Astrocyte (in vitro differentiated cells and primary cell): ENCODE data around the gene SMARCC2. TPM values are rescaled to one million over a fixed set of nuclear protein-coding genes. Genes with fewer than 3 reads are reported as not detected.

ENCODE experiments used
- DNase-seq: peaks from one replicate; pipeline ENCODE4 v3.0.0-alpha.2; 2010; ENCODE audit warnings: low read depth
- FAIRE-seq: peaks from 2 replicates; lab custom pipeline; 2011; peaks lifted over from hg19 to GRCh38; lab: Jason Lieb, UNC
- H2AFZ ChIP-seq: 2 replicates; pipeline ENCODE4 v1.6.0; 2012; ENCODE audit warnings: low read depth, low read length, inconsistent platforms
- H3K27ac ChIP-seq: 2 replicates; pipeline ENCODE4 v1.5.1; 2011; ENCODE audit warnings: low read depth, low read length, inconsistent platforms
- H3K27me3 ChIP-seq: 2 replicates; pipeline ENCODE4 v1.6.0; 2011; ENCODE audit warnings: low read length, inconsistent platforms; ENCODE audit not compliant: insufficient read depth
- H3K36me3 ChIP-seq: 2 replicates; pipeline ENCODE4 v1.5.1; 2011; ENCODE audit warnings: low read length, inconsistent platforms; ENCODE audit not compliant: insufficient read depth
- H3K4me1 ChIP-seq: 2 replicates; pipeline ENCODE4 v1.5.1; 2011; ENCODE audit warnings: low read length, inconsistent platforms; ENCODE audit not compliant: insufficient read depth
- H3K4me2 ChIP-seq: 2 replicates; pipeline ENCODE4 v1.6.0; 2012; ENCODE audit warnings: low read length, inconsistent platforms
- H3K4me3 ChIP-seq: 2 replicates; pipeline ENCODE4 v1.5.1; 2011; ENCODE audit warnings: low read depth, mild to moderate bottlenecking, low read length, inconsistent platforms; ENCODE audit not compliant: insufficient read depth
- H3K79me2 ChIP-seq: 2 replicates; pipeline ENCODE4 v1.6.0; 2012; ENCODE audit warnings: mild to moderate bottlenecking, low read length, inconsistent platforms; ENCODE audit not compliant: insufficient read depth
- H3K9ac ChIP-seq: 2 replicates; pipeline ENCODE4 v1.6.0; 2012; ENCODE audit warnings: mild to moderate bottlenecking, low read length, inconsistent platforms
- H3K9me3 ChIP-seq: 2 replicates; pipeline ENCODE4 v1.5.1; 2012; ENCODE audit warnings: low read depth, mild to moderate bottlenecking, low read length, inconsistent platforms; ENCODE audit not compliant: insufficient read depth
- H4K20me1 ChIP-seq: 2 replicates; pipeline ENCODE4 v1.6.0; 2012; ENCODE audit warnings: low read length, inconsistent platforms; ENCODE audit not compliant: insufficient read depth
- H3K27ac Mint-ChIP-seq: one replicate; pipeline ENCODE4 v1.8.0; 2021; ENCODE audit warnings: mild to moderate bottlenecking, mixed read lengths; ENCODE audit not compliant: unreplicated experiment
- H3K27me3 Mint-ChIP-seq: one replicate; pipeline ENCODE4 v1.8.0; 2021; ENCODE audit warnings: low read depth, mixed read lengths; ENCODE audit not compliant: unreplicated experiment
- H3K36me3 Mint-ChIP-seq: one replicate; pipeline ENCODE4 v1.8.0; 2021; ENCODE audit warnings: low read depth, mixed read lengths; ENCODE audit not compliant: unreplicated experiment
- H3K4me1 Mint-ChIP-seq: one replicate; pipeline ENCODE4 v1.8.0; 2021; ENCODE audit warnings: low read depth, mixed read lengths; ENCODE audit not compliant: unreplicated experiment
- H3K4me3 Mint-ChIP-seq: one replicate; pipeline ENCODE4 v1.8.0; 2021; ENCODE audit warnings: mild to moderate bottlenecking, moderate library complexity, mixed read lengths; ENCODE audit not compliant: unreplicated experiment
- H3K9me3 Mint-ChIP-seq: one replicate; pipeline ENCODE4 v1.8.0; 2021; ENCODE audit warnings: mild to moderate bottlenecking, mixed read lengths; ENCODE audit not compliant: unreplicated experiment
- CTCF ChIP-seq: IDR thresholded peaks from 2 replicates; pipeline ENCODE4 v1.5.1; 2011; ENCODE audit warnings: low read depth, mild to moderate bottlenecking, inconsistent platforms, low read length, moderate library complexity; ENCODE audit not compliant: insufficient read depth
- EZH2 ChIP-seq: IDR thresholded peaks from 2 replicates; pipeline ENCODE4 v1.6.1; 2012; ENCODE audit warnings: mild to moderate bottlenecking, low read length, inconsistent platforms; ENCODE audit not compliant: insufficient read depth
- total RNA-seq: library from RNA; stranded (reverse); gene quantifications from 2 replicates; pipeline ENCODE4 v1.2.1, GENCODE V29; 2021

Gene SMARCC2
- total RNA-seq, 1 donor from 2014 or later, result 57.6 TPM

- peak; percentile 78 for DNase-seq
- Histone ChIP-seq H2AFZ (peak within 1 kb of the TSS; percentile 82), H3K79me2 (peaks cover 20% of the 10 kb centered on the region), H3K9me3 (no peaks in the 10 kb centered on the region), H3K4me2 (peak within 1 kb of the TSS; percentile 96), H4K20me1 (no peaks in the 10 kb centered on the region), H3K4me1 (peaks cover 29% of the 10 kb centered on the region), H3K4me3 (peak within 1 kb of the TSS; percentile 87), H3K27me3 (no peaks in the 10 kb centered on the region), H3K36me3 (peaks cover 3% of the 10 kb centered on the region), H3K27ac (peak within 1 kb of the TSS; percentile 68), H3K9ac (peak within 1 kb of the TSS; percentile 95)
- no peak for FAIRE-seq
- no peaks in the 10 kb centered on the region for H3K27me3 Mint-ChIP-seq
- H3K36me3 Mint-ChIP-seq, result peaks cover 13% of the 10 kb centered on the region
- TF ChIP-seq EZH2 (no peak), CTCF (no peak)
- H3K9me3 Mint-ChIP-seq, result no peaks in the 10 kb centered on the region
- peak within 1 kb of the TSS; percentile 90 for H3K4me3 Mint-ChIP-seq
- peak within 1 kb of the TSS; percentile 92 for H3K27ac Mint-ChIP-seq
- peaks cover 6% of the 10 kb centered on the region for H3K4me1 Mint-ChIP-seq
Observed at GRCh38 chr12:56152132-56152755, 37.0 kb downstream of the SMARCC2 start, which contains the start of gene MYL6B. Gene MYL6B, plus strand, starts transcription at chr12:56152587. Its CDS starts 1,332 bp downstream, at chr12:56153919.

GRCh38 chr12:56151672-56152131, 37.6 kb downstream of the SMARCC2 start:
- Histone ChIP-seq H2AFZ (peak overlapping the region; percentile 72), H3K9ac (peak overlapping the region; percentile 95), H4K20me1 (no peaks in the 10 kb centered on the region), H3K79me2 (peaks cover 20% of the 10 kb centered on the region), H3K9me3 (no peaks in the 10 kb centered on the region), H3K27ac (peak overlapping the region; percentile 68), H3K4me1 (peaks cover 24% of the 10 kb centered on the region), H3K27me3 (no peaks in the 10 kb centered on the region), H3K4me2 (peak overlapping the region; percentile 96), H3K36me3 (peaks cover 3% of the 10 kb centered on the region), H3K4me3 (peak overlapping the region; percentile 87)
- H3K9me3 Mint-ChIP-seq, result no peaks in the 10 kb centered on the region
- no peak for DNase-seq
- FAIRE-seq, result no peak
- H3K4me1 Mint-ChIP-seq, result peaks cover 7% of the 10 kb centered on the region
- peak overlapping the region; percentile 90 for H3K4me3 Mint-ChIP-seq
- peak overlapping the region; percentile 92 for H3K27ac Mint-ChIP-seq
- peaks cover 12% of the 10 kb centered on the region for H3K36me3 Mint-ChIP-seq
- no peak for TF ChIP-seq EZH2
- TF ChIP-seq CTCF, result peak; percentile 27
- H3K27me3 Mint-ChIP-seq, result no peaks in the 10 kb centered on the region

GRCh38 chr12:56150563-56150962, 38.7 kb downstream of the SMARCC2 start:
- TF ChIP-seq EZH2 (no peak), CTCF (no peak)
- Mint-ChIP-seq H3K4me3 (peak overlapping the region; percentile 90), H3K27me3 (no peaks in the 10 kb centered on the region), H3K36me3 (peaks cover 10% of the 10 kb centered on the region), H3K9me3 (no peaks in the 10 kb centered on the region), H3K4me1 (peaks cover 7% of the 10 kb centered on the region), H3K27ac (no peak overlapping the region)
- Histone ChIP-seq H3K79me2 (peaks cover 20% of the 10 kb centered on the region), H3K9me3 (no peaks in the 10 kb centered on the region), H3K36me3 (peaks cover 3% of the 10 kb centered on the region), H3K9ac (no peak overlapping the region), H3K4me1 (peaks cover 24% of the 10 kb centered on the region), H3K27me3 (no peaks in the 10 kb centered on the region), H3K4me2 (no peak overlapping the region), H2AFZ (no peak overlapping the region), H4K20me1 (no peaks in the 10 kb centered on the region), H3K4me3 (no peak overlapping the region), H3K27ac (no peak overlapping the region)
- DNase-seq (no peak), FAIRE-seq (no peak)
